Activated CD4-positive, alpha-beta T cell treated with anti-CD3 and anti-CD28 coated beads, Interleukin-2, amount 10 ng/mL, durations not matched to agents 24 days and 14 days (primary cell): ENCODE results near the gene TNFAIP8L3. TPM values are rescaled to one million over a fixed set of nuclear protein-coding genes. Genes with fewer than 3 reads are reported as not detected.

Experiments used
- DNase-seq: peaks from one replicate; pipeline ENCODE4 v3.0.0; 2022
- H3K27ac Mint-ChIP-seq: one replicate; pipeline ENCODE4 v1.8.0; 2022; ENCODE audit warnings: mild to moderate bottlenecking, mixed read lengths
- H3K27me3 Mint-ChIP-seq: one replicate; pipeline ENCODE4 v1.8.0; 2022; ENCODE audit warnings: mixed read lengths
- H3K36me3 Mint-ChIP-seq: one replicate; pipeline ENCODE4 v1.8.0; 2022; ENCODE audit warnings: low read depth, mild to moderate bottlenecking, mixed read lengths
- H3K4me1 Mint-ChIP-seq: one replicate; pipeline ENCODE4 v1.8.0; 2021; ENCODE audit warnings: mixed read lengths
- H3K4me3 Mint-ChIP-seq: one replicate; pipeline ENCODE4 v1.8.0; 2022; ENCODE audit warnings: mild to moderate bottlenecking, moderate library complexity, mixed read lengths
- H3K9me3 Mint-ChIP-seq: one replicate; pipeline ENCODE4 v1.8.0; 2021; ENCODE audit warnings: mixed read lengths
- intact Hi-C: fragments of 100-400 bp; cut with micrococcal nuclease; formaldehyde crosslinking; loops from one replicate; pipeline ENCODE4 v1.15.1; 2023
- total RNA-seq: library from RNA; stranded (reverse); gene quantifications from 2 replicates; pipeline ENCODE4 v1.2.3, GENCODE V29; 2022

TNFAIP8L3 gene
- total RNA-seq, 1 donor from 2014 or later, result 0.77 TPM

DNA sequence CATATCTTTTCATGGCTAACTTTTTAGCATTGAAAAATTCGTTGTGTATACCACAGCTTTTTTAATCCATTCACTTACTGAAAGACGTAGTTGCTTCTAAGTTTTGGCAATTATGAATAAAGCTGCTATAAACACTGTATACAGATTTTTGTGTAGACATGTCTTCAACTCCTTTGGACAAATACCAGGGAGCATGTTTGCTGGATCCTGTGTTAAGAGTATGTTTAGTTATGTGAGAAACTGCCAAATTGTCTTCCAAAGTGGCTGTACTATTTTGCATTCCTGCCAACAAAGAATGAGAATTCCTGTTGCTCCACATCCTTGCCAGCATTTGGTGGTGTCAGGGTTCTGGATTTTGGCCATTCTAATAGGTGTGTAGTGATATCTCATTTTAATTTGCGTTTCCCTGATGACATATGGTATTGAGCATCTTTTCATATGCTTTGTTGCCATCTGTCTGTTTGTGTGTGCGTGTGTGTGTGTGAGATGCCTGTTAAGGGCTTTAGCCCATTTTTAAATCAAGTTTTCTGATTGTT, 87.5 kb downstream of the TNFAIP8L3 start:
- intact Hi-C loops, result no loop called here
- Mint-ChIP-seq H3K36me3 (peaks cover 27% of the 10 kb centered on the region), H3K9me3 (peaks cover 15% of the 10 kb centered on the region)

More for the DNA sequence above, 87.5 kb downstream of the TNFAIP8L3 start:
- Mint-ChIP-seq H3K4me1 (peaks cover 4% of the 10 kb centered on the region), H3K4me3 (no peak overlapping the region), H3K27me3 (no peaks in the 10 kb centered on the region), H3K27ac (no peak overlapping the region)
- DNase-seq, result no peak

Other genes starting within 250 kb of the TNFAIP8L3 start
- 16.5 TPM in 2 replicates for gene AP4E1, start 186.2 kb downstream of the TNFAIP8L3 start, total RNA-seq
- 0.09 and 0.35 TPM in 2 replicates for gene CYP19A1, start 243.7 kb upstream of the TNFAIP8L3 start, total RNA-seq
- not detected in 2 replicates for gene GLDN, start 246.7 kb upstream of the TNFAIP8L3 start, total RNA-seq